NCI-H524 (cell line): Measurements from ENCODE around the gene CRYBA4.
"Not testable (repeated sequence)": the region's sequence is repeated elsewhere in the genome, so short reads cannot be mapped to it uniquely, and the experiment has no call there.

ENCODE experiments used
- DNase-seq, 2 experiments: peaks; one replicate each; lab custom pipeline; 2025; lab: John Stamatoyannopoulos, UW

CRYBA4 gene

GRCh38 chr22:26597026-26597425, 24.7 kb upstream of the CRYBA4 start:
- DNase-seq, result no peak

DNA sequence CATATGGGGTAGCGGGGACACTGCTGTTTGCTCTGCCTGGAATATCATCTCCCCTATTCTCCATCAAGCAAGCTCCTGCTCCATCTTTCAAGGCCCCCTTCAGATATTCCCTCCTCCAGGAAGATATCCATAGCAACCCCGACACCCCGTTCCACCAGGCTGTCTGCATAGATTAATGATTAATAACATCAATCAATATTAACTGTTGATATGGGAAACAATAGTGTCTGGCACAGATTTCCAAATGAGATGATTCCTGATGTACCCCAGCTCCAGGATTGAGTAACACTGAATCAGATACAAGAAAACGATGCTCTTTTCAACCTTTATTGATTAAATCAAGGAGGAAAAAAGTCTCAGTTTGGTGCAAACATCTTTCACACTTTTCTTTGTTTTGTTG, 24.3 kb upstream of the CRYBA4 start:
- no peak for DNase-seq

- no peak for DNase-seq
Observed at GRCh38 chr22:26599505-26599904, 22.3 kb upstream of the CRYBA4 start.

DNA sequence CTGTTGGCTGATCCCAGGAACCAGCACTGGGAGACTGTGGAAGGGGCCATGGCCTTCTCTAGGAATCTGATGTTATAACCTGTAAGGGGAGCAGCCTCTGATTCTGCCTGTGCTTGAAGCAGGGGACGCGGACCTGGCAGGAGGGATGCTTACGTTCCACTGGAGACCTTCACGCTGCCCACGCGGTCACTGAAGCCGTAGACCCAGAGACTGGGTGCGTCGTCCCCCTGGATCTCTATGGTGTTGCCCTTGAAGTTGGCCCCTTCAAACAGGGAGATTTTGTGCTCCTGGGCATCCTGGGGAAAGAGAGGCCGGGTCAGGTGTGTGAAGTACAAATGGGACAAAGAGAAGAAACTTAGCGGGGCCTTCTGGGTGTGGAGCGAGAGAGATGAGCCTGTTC, 20.0 kb upstream of the CRYBA4 start:
- DNase-seq, result no peak

DNA sequence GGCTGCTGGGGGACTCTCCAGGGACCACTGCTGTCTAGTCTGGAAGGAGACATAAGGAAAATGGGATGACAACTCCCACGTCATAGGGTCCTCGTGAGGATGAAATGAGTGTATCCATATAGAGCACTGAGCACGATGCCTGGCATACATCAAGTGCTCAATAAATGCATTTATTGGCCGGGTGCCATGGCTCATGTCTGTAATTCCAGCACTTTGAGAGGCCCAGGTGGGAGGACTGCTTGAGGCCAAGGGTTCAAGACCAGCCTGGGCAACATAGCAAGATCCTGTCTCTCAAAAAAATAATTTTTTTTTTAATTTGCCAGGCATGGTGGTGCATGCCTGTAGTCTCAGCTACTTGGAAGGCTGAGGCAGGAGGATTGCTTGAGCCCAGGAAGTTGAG, 19.6 kb upstream of the CRYBA4 start:
- no peak for DNase-seq

DNA sequence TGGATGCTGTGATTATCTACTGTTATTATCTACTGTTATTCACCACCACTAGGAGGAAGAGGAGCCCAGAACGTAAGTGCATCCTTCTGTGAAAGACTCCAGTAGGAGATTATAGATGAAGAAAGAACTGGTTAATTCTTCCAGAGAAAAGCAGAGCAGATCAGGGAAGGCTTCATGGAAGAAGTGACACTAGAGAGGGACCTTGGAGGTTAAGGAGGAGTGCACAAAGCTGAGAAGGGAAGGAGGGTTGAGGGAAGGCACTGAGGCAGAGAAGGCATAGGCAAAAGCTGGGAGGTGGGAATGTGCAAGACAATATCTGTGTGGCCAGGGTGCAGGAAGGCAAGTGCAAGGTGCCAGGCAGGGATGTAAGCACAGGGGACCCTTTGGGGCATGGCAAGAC, 17.4 kb upstream of the CRYBA4 start:
- DNase-seq, result no peak

DNA sequence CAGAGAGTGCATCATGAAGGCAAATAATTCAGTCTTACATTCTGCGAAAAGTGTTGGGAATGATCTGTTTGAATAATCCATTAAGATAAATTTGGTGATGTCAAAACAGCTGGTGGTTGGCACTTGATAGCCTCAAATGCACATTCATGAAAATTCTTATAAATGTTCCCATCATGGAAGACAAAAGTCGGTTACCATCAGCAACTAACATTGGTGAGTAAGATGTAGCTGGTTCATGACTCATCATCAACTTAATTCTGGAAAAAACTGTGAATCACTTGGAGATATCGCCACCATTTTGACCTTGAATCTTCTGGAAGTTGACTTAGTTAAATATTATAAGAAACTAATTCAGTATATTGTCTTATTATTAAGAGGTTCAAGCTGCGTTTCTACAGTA, 15.2 kb upstream of the CRYBA4 start:
- no peak for DNase-seq

DNA sequence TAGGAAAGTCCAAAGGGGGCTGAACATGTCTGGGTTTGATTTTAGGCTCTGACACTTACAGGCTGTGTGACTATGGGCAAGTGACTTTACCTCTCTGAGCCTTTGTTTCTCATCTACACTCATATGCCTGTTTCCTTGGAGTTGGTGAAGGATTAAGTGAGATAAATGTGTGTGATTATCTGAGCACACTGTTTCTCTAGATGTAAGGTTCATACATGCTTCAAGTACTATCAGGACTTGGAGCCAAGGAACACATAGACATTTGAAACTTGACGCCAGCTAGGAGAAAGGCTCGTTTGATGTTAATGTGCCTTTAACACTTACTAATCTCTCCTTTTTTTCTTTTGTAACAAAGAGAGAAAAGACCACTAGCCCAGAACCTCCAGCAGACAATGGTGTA, 13.6 kb upstream of the CRYBA4 start:
- DNase-seq, result no peak

DNA sequence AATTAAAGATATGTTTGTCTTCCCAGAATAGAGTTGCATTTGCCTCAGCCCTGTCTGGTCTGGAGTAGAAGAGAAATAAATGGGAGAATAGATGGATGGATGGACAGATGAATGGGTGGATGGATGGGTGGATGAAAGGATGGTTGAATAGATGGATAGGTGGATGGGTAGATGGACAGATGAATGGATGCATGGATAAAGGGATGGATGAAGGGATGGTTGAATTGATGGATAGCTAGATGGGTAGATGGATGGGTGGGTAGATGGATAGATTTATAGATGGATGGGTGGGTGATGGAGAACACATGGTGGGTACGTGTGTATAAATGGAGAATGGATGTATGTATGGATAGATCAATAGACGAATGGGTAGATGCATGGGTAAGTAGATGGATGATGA, 12.5 kb upstream of the CRYBA4 start:
- DNase-seq, result no peak

GRCh38 chr22:26610072-26610958, 11.4 kb upstream of the CRYBA4 start:
- DNase-seq, result no peak

- no peak for DNase-seq
Observed at GRCh38 chr22:26610996-26611395, 10.8 kb upstream of the CRYBA4 start.

GRCh38 chr22:26612652-26613051, 9.1 kb upstream of the CRYBA4 start:
- DNase-seq, result no peak

- DNase-seq, result not testable (repeated sequence)
Observed at GRCh38 chr22:26613753-26614152, 8.0 kb upstream of the CRYBA4 start.

DNA sequence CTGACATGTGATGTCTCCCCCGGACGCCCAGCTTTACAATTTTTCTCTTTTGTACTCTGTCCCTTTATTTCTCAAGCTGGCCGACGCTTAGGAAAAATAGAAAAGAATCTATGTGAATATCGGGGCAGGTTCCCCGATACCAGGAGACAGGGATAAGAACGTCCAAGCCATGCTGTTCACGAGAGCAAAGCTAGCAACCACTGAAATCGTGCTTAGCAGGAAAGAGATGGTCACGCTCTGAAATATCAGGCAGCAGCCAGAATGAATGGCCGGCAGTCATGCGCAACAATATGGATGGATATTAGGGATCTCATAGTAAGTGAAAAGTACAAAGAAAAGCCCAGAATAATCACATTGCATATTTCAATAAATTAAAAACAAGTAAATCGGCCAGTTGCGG, 7.4 kb upstream of the CRYBA4 start:
- no peak for DNase-seq

DNA sequence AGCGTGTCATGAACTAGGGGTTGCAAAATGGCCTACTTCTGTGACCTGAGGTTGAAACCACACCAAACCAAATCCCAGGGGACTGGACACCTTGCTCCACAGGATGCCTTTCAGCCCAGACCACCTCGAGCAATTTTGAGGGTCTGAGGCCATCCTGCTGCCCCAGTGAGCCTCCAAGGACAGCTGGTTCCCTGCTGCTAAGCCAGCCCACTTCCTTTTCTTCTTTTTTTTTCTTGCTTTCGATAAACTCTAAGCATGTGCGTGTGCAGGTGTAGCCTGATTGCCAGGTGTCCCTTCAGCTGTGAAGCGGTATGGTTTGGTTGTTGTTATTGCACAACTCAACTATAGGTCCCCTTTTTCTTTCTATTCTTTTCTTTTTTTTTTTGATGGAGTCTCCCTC, 6.6 kb upstream of the CRYBA4 start:
- no peak for DNase-seq

DNA sequence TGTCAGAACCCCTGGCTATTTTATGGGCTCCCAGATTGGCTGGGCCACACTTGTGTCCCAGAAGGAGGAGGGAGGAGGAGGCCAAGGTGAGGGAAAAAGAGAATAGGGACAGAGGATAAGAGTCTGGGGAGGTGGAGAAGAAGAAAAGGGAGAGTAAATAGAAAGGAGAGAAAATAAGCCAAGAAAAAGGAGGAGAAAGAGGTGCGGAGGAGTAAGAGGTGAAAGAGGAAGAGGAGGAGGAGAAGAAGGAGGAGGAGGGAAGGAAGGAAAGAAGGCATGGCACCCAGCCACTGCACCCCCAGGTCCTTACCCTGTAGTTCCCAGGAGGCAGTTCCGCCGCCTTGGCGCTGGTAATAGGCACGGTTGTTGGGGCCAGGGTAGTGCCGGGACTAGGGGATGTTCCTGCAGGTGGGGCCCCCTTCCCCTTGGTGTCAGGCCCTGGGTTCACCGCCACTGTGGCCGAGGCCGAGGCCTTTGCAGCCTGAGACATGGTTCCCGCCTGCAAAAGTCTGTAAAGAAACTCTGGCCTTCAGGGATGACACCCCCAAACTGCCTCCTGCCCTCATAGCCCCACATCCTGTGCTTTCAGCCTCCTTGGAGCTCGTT, 5.8 kb upstream of the CRYBA4 start:
- DNase-seq, result no peak

GRCh38 chr22:26616650-26617049, 5.1 kb upstream of the CRYBA4 start:
- peak; percentile 51 to 67 for DNase-seq

DNA sequence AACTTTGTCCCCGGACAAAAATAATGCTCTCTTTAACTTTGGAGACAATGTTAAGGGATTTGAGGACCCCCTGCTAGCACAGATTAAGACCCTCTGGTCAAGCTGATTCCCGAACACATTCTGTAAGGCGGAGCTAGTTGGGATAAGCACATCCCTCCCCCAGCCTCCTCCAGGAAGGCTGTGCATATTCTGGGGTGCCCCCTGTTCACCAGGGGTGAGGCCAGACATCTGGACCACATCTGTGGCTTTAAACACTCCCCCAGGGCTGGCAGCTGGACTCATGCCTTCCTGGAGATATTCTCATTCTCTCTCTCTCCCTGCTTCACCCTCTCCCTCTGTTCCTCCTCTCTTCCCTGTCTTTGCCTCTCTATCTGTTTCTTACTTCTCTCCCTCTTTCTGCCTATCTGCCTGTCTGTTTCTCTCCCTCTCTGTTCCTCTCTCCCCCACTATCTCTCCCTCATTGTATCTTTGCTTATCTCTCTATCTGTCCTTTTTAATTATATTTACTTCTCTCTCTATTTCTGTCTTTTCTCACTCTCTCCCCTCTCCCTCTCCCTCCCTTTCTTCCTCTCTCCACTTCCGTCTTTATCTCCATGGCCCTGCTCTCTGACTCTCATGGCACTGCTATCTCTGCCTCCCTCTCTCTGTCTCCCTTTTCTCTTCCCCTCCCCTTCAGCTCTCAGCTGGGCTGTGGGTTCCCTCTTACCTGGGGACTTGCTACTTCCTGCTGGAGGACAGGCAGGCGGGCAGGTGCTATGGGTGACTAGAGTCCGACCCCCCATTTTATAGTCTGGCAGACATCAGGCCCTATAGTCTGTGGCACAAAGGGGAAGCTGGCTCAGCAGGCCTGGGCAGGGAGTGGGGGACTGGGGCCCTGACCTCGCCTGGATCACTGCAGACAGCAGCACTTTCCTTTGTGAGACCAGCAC, 4.2 kb upstream of the CRYBA4 start, which contains the start of gene CRYBB1:
Gene CRYBB1, minus strand, starts transcription at position 757 of the 929 bp plus-strand sequence. CDS start 1,708 bp downstream, outside the sequence.
- DNase-seq, result no peak

- no peak for DNase-seq
Observed at GRCh38 chr22:26618455-26618854, 3.3 kb upstream of the CRYBA4 start.

- DNase-seq, result no peak
Observed at GRCh38 chr22:26619510-26619909, 2.3 kb upstream of the CRYBA4 start.

- DNase-seq, result no peak
Observed at GRCh38 chr22:26620197-26620596, 1.6 kb upstream of the CRYBA4 start.

- no peak for DNase-seq
Observed at GRCh38 chr22:26623984-26624383, 2.2 kb downstream of the CRYBA4 start.
